ENCODE results near the gene AKAP12. TPM values are rescaled to one million over a fixed set of nuclear protein-coding genes. Genes with fewer than 3 reads are reported as not detected.
A peak's percentile ranks its signal among the peaks of the same experiment; 100 is the strongest.

The AKAP12 gene
- total and polyA plus RNA-seq, 5 donors from 2014 or later: 0.30 TPM; not detected in 4

DNA sequence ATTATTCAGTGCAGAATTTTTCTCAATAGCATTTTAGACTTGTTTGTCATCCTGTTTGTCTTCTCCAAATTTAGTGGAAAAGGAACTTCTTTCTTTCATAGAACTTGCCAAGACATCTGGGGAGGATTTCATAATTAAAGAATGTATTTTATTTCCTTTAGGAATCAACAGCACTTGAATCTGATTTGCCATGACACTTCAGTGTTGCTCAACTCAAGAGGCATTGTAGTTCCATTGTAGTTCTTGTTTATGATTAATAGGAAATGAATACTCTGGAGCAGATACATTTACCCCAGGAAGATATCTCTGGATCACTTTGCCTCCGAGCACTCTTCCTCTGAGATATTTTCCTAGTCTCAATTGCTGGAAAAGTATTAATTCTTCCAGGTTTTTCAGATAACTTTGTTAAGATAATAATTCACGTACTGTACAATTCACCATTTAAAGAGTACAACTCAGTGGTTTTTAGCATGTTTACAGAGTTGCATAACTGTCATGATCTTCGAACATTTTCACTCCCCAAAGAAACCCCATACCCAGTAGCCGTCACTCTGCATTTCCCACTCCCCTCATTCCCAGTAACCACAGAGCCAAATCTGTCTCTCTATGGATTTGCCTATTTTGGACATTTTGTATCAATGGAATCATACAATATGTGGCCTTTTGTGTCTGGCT is 29.7 kb downstream of the AKAP12 start:
- no peak for DNase-seq
- Mint-ChIP-seq H3K4me1 (no peaks in the 10 kb centered on the region), H3K9me3 (no peaks in the 10 kb centered on the region), H3K36me3 (no peaks in the 10 kb centered on the region), H3K27me3 (peaks cover 33% of the 10 kb centered on the region), H3K27ac (no peak overlapping the region), H3K4me3 (no peak overlapping the region)
- Histone ChIP-seq H3K27me3 (ENCODE audit: control insufficient read depth, insufficient read depth, low read length) (peaks cover 6% of the 10 kb centered on the region), H3K9me3 (ENCODE audit: control insufficient read depth in 2 of 2, low read length in 2 of 2) (no peaks in the 10 kb centered on the region), H3K36me3 (ENCODE audit: control insufficient read depth, insufficient read depth, low read length) (no peaks in the 10 kb centered on the region), H3K27ac (ENCODE audit: insufficient read depth, low read length, poor library complexity, severe bottlenecking) (no peak overlapping the region), H3K4me3 (ENCODE audit: low read depth, low read length) (no peak overlapping the region), H3K4me1 (ENCODE audit: control insufficient read depth, insufficient read depth, low read length, poor library complexity, severe bottlenecking) (no peaks in the 10 kb centered on the region)
- no peak for ATAC-seq (ENCODE audit: low read depth in 2 of 2)

DNA sequence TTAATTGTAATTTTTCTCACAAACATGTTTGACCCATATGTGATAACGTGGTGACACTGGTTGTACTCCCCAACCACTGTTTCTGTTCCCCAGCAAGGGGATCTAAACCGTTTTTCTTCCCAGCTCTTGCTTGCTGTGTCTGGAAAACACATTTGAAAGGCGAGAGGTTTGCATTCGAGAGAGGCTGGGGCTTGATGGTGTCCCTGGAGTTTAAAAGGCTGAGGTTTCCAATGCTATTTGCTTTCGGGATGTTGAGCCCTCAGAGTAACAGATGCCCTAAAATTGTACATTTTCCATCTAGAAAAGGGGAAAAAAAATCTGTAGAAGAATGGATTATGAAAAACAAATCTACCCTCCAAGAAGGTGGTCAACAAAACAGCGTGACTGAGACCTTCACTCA is 35.4 kb downstream of the AKAP12 start:
- peaks cover 37% of the 10 kb centered on the region for H3K27me3 Mint-ChIP-seq
- Histone ChIP-seq H3K9me3 (ENCODE audit: control insufficient read depth in 2 of 2, low read length in 2 of 2) (no peaks in the 10 kb centered on the region), H3K27ac (ENCODE audit: insufficient read depth, low read length, poor library complexity, severe bottlenecking) (no peak overlapping the region), H3K36me3 (ENCODE audit: control insufficient read depth, insufficient read depth, low read length) (no peaks in the 10 kb centered on the region), H3K4me3 (ENCODE audit: low read depth, low read length) (no peak overlapping the region), H3K4me1 (ENCODE audit: control insufficient read depth, insufficient read depth, low read length, poor library complexity, severe bottlenecking) (no peaks in the 10 kb centered on the region), H3K27me3 (ENCODE audit: control insufficient read depth, insufficient read depth, low read length) (peaks cover 3% of the 10 kb centered on the region)
- DNase-seq: no peak
- H3K27ac Mint-ChIP-seq: no peak overlapping the region
- H3K36me3 Mint-ChIP-seq: no peaks in the 10 kb centered on the region
- no peak overlapping the region for H3K4me3 Mint-ChIP-seq
- no peak for ATAC-seq (ENCODE audit: low read depth in 2 of 2)
- no peaks in the 10 kb centered on the region for H3K4me1 Mint-ChIP-seq
- H3K9me3 Mint-ChIP-seq: no peaks in the 10 kb centered on the region

- no peak overlapping the region for H3K27ac Mint-ChIP-seq
- no peaks in the 10 kb centered on the region for H3K36me3 ChIP-seq (ENCODE audit: control insufficient read depth, insufficient read depth, low read length)
These were observed 35.8 kb downstream of the AKAP12 start for GRCh38 chr6:151275566-151275965.

GRCh38 chr6:151276112-151276740 is 36.5 kb downstream of the AKAP12 start:
- peaks cover 35% of the 10 kb centered on the region for H3K27me3 Mint-ChIP-seq

More at GRCh38 chr6:151275566-151275965, 35.8 kb downstream of the AKAP12 start:
- Histone ChIP-seq H3K4me1 (ENCODE audit: control insufficient read depth, insufficient read depth, low read length, poor library complexity, severe bottlenecking) (no peaks in the 10 kb centered on the region), H3K4me3 (ENCODE audit: low read depth, low read length) (no peak overlapping the region), H3K27me3 (ENCODE audit: control insufficient read depth, insufficient read depth, low read length) (peaks cover 3% of the 10 kb centered on the region), H3K27ac (ENCODE audit: insufficient read depth, low read length, poor library complexity, severe bottlenecking) (no peak overlapping the region), H3K9me3 (ENCODE audit: control insufficient read depth in 2 of 2, low read length in 2 of 2) (no peaks in the 10 kb centered on the region)
- Mint-ChIP-seq H3K27me3 (peaks cover 32% of the 10 kb centered on the region), H3K4me1 (no peaks in the 10 kb centered on the region), H3K4me3 (no peak overlapping the region), H3K9me3 (no peaks in the 10 kb centered on the region), H3K36me3 (no peaks in the 10 kb centered on the region)
- ATAC-seq (ENCODE audit: low read depth in 2 of 2) (no peak), DNase-seq (no peak)

DNA sequence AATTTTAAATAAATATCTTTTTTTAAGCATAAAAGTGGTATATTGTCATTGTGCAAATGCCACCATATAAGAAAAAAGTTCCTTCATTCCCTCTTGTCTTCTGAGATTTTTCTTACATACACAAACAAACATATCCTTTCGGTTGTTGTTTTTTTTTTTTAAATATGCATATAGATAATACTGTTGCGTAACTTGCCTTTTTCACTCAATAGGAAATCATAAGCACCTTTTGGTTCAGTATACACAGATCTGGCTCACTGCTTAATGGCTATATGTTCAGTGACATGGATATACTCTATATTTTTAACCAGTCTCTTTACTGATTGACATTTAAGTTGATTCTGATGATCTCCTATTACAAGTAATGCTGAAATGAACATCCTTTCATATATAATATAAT is 40.1 kb downstream of the AKAP12 start:
- H3K9me3 Mint-ChIP-seq: no peaks in the 10 kb centered on the region
- no peaks in the 10 kb centered on the region for H3K36me3 Mint-ChIP-seq
- H3K4me1 ChIP-seq (ENCODE audit: control insufficient read depth, insufficient read depth, low read length, poor library complexity, severe bottlenecking): no peaks in the 10 kb centered on the region
- H3K9me3 ChIP-seq (ENCODE audit: control insufficient read depth in 2 of 2, low read length in 2 of 2): no peaks in the 10 kb centered on the region
- peaks cover 3% of the 10 kb centered on the region for H3K27me3 ChIP-seq (ENCODE audit: control insufficient read depth, insufficient read depth, low read length)
- no peak for DNase-seq
- no peak overlapping the region for H3K27ac ChIP-seq (ENCODE audit: insufficient read depth, low read length, poor library complexity, severe bottlenecking)
- H3K27me3 Mint-ChIP-seq: peaks cover 38% of the 10 kb centered on the region
- no peak overlapping the region for H3K4me3 Mint-ChIP-seq
- ATAC-seq (ENCODE audit: low read depth in 2 of 2): no peak
- no peak overlapping the region for H3K4me3 ChIP-seq (ENCODE audit: low read depth, low read length)
- no peaks in the 10 kb centered on the region for H3K36me3 ChIP-seq (ENCODE audit: control insufficient read depth, insufficient read depth, low read length)
- H3K4me1 Mint-ChIP-seq: peaks cover 0 to 6% (median 4%) of the 10 kb centered on the region in 4 donors
- no peak overlapping the region for H3K27ac Mint-ChIP-seq

More at GRCh38 chr6:151276112-151276740, 36.5 kb downstream of the AKAP12 start:
- Mint-ChIP-seq H3K4me1 (peaks cover 0 to 2% (median 0%) of the 10 kb centered on the region in 4 donors), H3K9me3 (no peaks in the 10 kb centered on the region), H3K4me3 (no peak overlapping the region), H3K36me3 (no peaks in the 10 kb centered on the region), H3K27ac (no peak overlapping the region)
- H3K36me3 ChIP-seq (ENCODE audit: control insufficient read depth, insufficient read depth, low read length): no peaks in the 10 kb centered on the region
- DNase-seq (no peak), ATAC-seq (ENCODE audit: low read depth in 2 of 2) (no peak)
- peaks cover 3% of the 10 kb centered on the region for H3K27me3 ChIP-seq (ENCODE audit: control insufficient read depth, insufficient read depth, low read length)
- no peaks in the 10 kb centered on the region for H3K9me3 ChIP-seq (ENCODE audit: control insufficient read depth in 2 of 2, low read length in 2 of 2)
- no peak overlapping the region for H3K27ac ChIP-seq (ENCODE audit: insufficient read depth, low read length, poor library complexity, severe bottlenecking)
- H3K4me1 ChIP-seq (ENCODE audit: control insufficient read depth, insufficient read depth, low read length, poor library complexity, severe bottlenecking): no peaks in the 10 kb centered on the region
- no peak overlapping the region for H3K4me3 ChIP-seq (ENCODE audit: low read depth, low read length)

DNA sequence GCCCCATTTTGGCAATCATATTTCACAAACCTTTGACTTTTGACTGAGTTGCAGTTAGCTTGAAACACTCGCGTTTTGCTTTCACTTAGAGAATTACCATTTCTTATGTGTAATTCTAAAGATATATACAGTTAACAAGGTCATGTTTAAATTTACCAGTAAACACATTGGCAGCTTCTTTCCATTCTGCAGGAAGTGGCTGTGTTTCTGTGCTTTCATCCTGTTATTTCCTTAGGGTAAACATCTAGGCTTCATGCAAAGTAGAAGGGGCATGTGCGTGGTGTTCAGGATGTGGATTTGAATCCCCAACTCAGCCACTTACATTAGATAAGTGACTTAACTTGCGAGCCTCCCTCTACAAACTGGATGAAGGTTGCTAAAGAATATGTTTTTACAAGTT is 41.1 kb downstream of the AKAP12 start:
- Histone ChIP-seq H3K4me1 (ENCODE audit: control insufficient read depth, insufficient read depth, low read length, poor library complexity, severe bottlenecking) (no peaks in the 10 kb centered on the region), H3K27ac (ENCODE audit: insufficient read depth, low read length, poor library complexity, severe bottlenecking) (no peak overlapping the region), H3K36me3 (ENCODE audit: control insufficient read depth, insufficient read depth, low read length) (no peaks in the 10 kb centered on the region), H3K27me3 (ENCODE audit: control insufficient read depth, insufficient read depth, low read length) (no peaks in the 10 kb centered on the region), H3K9me3 (ENCODE audit: control insufficient read depth in 2 of 2, low read length in 2 of 2) (no peaks in the 10 kb centered on the region), H3K4me3 (ENCODE audit: low read depth, low read length) (no peak overlapping the region)
- H3K36me3 Mint-ChIP-seq: no peaks in the 10 kb centered on the region
- H3K4me1 Mint-ChIP-seq: peaks cover 0 to 6% (median 6%) of the 10 kb centered on the region in 4 donors
- no peaks in the 10 kb centered on the region for H3K9me3 Mint-ChIP-seq
- H3K27ac Mint-ChIP-seq: no peak overlapping the region
- DNase-seq: no peak
- no peak for ATAC-seq (ENCODE audit: low read depth in 2 of 2)
- H3K4me3 Mint-ChIP-seq: no peak overlapping the region
- peaks cover 38% of the 10 kb centered on the region for H3K27me3 Mint-ChIP-seq

DNA sequence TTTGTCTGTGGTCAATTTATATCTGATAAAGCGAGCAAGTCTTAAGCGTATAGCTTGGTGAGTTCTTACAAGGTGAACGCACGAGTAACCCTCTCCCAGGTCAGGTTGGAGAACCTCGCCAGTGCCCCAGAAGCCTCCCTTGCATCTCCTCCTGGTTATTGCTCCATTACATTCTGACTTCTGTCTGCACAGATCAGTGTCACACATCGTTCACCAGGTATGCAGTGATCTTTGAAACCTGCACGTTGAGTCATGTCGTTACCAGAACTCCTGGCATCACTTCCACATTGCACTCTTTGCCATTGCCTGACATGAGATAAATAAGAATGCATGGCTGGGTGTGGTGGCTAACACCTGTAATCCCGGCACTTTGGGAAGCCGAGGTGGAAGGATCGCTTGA is 44.2 kb downstream of the AKAP12 start:
- H3K27me3 Mint-ChIP-seq: peaks cover 24% of the 10 kb centered on the region
- Histone ChIP-seq H3K27me3 (ENCODE audit: control insufficient read depth, insufficient read depth, low read length) (peaks cover under 1% of the 10 kb centered on the region), H3K9me3 (ENCODE audit: control insufficient read depth in 2 of 2, low read length in 2 of 2) (no peaks in the 10 kb centered on the region), H3K4me3 (ENCODE audit: low read depth, low read length) (no peak overlapping the region), H3K27ac (ENCODE audit: insufficient read depth, low read length, poor library complexity, severe bottlenecking) (no peak overlapping the region), H3K4me1 (ENCODE audit: control insufficient read depth, insufficient read depth, low read length, poor library complexity, severe bottlenecking) (no peaks in the 10 kb centered on the region), H3K36me3 (ENCODE audit: control insufficient read depth, insufficient read depth, low read length) (no peaks in the 10 kb centered on the region)
- ATAC-seq (ENCODE audit: low read depth in 2 of 2) (no peak), DNase-seq (no peak)
- no peaks in the 10 kb centered on the region for H3K9me3 Mint-ChIP-seq
- no peak overlapping the region for H3K4me3 Mint-ChIP-seq
- H3K4me1 Mint-ChIP-seq: peaks cover 0 to 9% (median 8%) of the 10 kb centered on the region in 4 donors
- H3K36me3 Mint-ChIP-seq: no peaks in the 10 kb centered on the region
- no peak overlapping the region for H3K27ac Mint-ChIP-seq

- peaks cover 26% of the 10 kb centered on the region for H3K27me3 Mint-ChIP-seq
- no peak for ATAC-seq (ENCODE audit: low read depth in 2 of 2)
- Histone ChIP-seq H3K4me3 (ENCODE audit: low read depth, low read length) (peak overlapping the region; percentile 63), H3K36me3 (ENCODE audit: control insufficient read depth, insufficient read depth, low read length) (no peaks in the 10 kb centered on the region), H3K27ac (ENCODE audit: insufficient read depth, low read length, poor library complexity, severe bottlenecking) (no peak overlapping the region), H3K4me1 (ENCODE audit: control insufficient read depth, insufficient read depth, low read length, poor library complexity, severe bottlenecking) (no peaks in the 10 kb centered on the region), H3K27me3 (ENCODE audit: control insufficient read depth, insufficient read depth, low read length) (peaks cover 1% of the 10 kb centered on the region), H3K9me3 (ENCODE audit: control insufficient read depth in 2 of 2, low read length in 2 of 2) (no peaks in the 10 kb centered on the region)
- H3K4me1 Mint-ChIP-seq: peaks cover 2 to 15% (median 14%) of the 10 kb centered on the region in 4 donors
- no peaks in the 10 kb centered on the region for H3K36me3 Mint-ChIP-seq
- no peak overlapping the region for H3K27ac Mint-ChIP-seq
- peak in 1 of 3 donors; percentile 26 for DNase-seq
- H3K4me3 Mint-ChIP-seq: peak overlapping the region in 3 of 4 donors; percentile 17 to 51 (median 41)
- H3K9me3 Mint-ChIP-seq: no peaks in the 10 kb centered on the region
These were observed 44.8 kb downstream of the AKAP12 start for GRCh38 chr6:151284548-151285017.

Measured in CD4-positive, CD25-positive, alpha-beta regulatory T cell (primary cell).